SK-N-SH (cell line): ENCODE results near the gene SIRPD.

Experiments used
- EP300 ChIP-seq, 2 experiments: IDR thresholded peaks; 2 replicates each; pipeline versions ENCODE4 v1.4.0 to v1.6.1; 2012; ENCODE audit warnings: borderline replicate concordance in 1 of 2, low read depth in 1 of 2, low read length in 1 of 2
- EZH2phosphoT487 ChIP-seq: fragments of 200-600 bp; sonication (generic); IDR thresholded peaks from 2 replicates; pipeline ENCODE4 v1.6.1; 2017; ENCODE audit warnings: low read depth, mixed run types, mild to moderate bottlenecking, antibody characterized with exemption, moderate library complexity, borderline replicate concordance
- NFIC ChIP-seq: IDR thresholded peaks from 2 replicates; pipeline ENCODE4 v1.4.0; 2012; ENCODE audit warnings: borderline replicate concordance
- TF ChIP-seq, protein P1 (sequence below): IDR thresholded peaks from 2 replicates; pipeline ENCODE4 v1.4.0; 2012; ENCODE audit warnings: low read depth, borderline replicate concordance
- TF ChIP-seq, protein P2 (sequence below): fragments of 200-600 bp; sonication (generic); IDR thresholded peaks from 2 replicates; pipeline ENCODE4 v1.6.1; 2017; ENCODE audit warnings: antibody characterized with exemption, mild to moderate bottlenecking, moderate library complexity
- TF ChIP-seq, protein P3 (sequence below): fragments of 150-350 bp; IDR thresholded peaks from 2 replicates; pipeline ENCODE4 v1.6.1; 2016; ENCODE audit warnings: mild to moderate bottlenecking, low read depth, low read length

- TF ChIP-seq EP300 (IDR thresholded peaks at IDR 0.05; ENCODE audit: borderline replicate concordance in 1 of 2, low read depth in 1 of 2, low read length in 1 of 2) (no peak), NFIC (no peak), EZH2phosphoT487 (no peak)
- TF ChIP-seq, protein P1, sequence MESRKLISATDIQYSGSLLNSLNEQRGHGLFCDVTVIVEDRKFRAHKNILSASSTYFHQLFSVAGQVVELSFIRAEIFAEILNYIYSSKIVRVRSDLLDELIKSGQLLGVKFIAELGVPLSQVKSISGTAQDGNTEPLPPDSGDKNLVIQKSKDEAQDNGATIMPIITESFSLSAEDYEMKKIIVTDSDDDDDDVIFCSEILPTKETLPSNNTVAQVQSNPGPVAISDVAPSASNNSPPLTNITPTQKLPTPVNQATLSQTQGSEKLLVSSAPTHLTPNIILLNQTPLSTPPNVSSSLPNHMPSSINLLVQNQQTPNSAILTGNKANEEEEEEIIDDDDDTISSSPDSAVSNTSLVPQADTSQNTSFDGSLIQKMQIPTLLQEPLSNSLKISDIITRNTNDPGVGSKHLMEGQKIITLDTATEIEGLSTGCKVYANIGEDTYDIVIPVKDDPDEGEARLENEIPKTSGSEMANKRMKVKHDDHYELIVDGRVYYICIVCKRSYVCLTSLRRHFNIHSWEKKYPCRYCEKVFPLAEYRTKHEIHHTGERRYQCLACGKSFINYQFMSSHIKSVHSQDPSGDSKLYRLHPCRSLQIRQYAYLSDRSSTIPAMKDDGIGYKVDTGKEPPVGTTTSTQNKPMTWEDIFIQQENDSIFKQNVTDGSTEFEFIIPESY = no peak
- TF ChIP-seq, protein P2, sequence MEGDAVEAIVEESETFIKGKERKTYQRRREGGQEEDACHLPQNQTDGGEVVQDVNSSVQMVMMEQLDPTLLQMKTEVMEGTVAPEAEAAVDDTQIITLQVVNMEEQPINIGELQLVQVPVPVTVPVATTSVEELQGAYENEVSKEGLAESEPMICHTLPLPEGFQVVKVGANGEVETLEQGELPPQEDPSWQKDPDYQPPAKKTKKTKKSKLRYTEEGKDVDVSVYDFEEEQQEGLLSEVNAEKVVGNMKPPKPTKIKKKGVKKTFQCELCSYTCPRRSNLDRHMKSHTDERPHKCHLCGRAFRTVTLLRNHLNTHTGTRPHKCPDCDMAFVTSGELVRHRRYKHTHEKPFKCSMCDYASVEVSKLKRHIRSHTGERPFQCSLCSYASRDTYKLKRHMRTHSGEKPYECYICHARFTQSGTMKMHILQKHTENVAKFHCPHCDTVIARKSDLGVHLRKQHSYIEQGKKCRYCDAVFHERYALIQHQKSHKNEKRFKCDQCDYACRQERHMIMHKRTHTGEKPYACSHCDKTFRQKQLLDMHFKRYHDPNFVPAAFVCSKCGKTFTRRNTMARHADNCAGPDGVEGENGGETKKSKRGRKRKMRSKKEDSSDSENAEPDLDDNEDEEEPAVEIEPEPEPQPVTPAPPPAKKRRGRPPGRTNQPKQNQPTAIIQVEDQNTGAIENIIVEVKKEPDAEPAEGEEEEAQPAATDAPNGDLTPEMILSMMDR = no peak
- TF ChIP-seq, protein P3, sequence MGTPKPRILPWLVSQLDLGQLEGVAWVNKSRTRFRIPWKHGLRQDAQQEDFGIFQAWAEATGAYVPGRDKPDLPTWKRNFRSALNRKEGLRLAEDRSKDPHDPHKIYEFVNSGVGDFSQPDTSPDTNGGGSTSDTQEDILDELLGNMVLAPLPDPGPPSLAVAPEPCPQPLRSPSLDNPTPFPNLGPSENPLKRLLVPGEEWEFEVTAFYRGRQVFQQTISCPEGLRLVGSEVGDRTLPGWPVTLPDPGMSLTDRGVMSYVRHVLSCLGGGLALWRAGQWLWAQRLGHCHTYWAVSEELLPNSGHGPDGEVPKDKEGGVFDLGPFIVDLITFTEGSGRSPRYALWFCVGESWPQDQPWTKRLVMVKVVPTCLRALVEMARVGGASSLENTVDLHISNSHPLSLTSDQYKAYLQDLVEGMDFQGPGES = no peak
Measured at GRCh38 chr20:1507276-1507675, 50.2 kb downstream of the SIRPD start.
